ENCODE measurements around the gene DDX56.
"Not testable (repeated sequence)": the region's sequence is repeated elsewhere in the genome, so short reads cannot be mapped to it uniquely, and the experiment has no call there.

Gene DDX56

DNA sequence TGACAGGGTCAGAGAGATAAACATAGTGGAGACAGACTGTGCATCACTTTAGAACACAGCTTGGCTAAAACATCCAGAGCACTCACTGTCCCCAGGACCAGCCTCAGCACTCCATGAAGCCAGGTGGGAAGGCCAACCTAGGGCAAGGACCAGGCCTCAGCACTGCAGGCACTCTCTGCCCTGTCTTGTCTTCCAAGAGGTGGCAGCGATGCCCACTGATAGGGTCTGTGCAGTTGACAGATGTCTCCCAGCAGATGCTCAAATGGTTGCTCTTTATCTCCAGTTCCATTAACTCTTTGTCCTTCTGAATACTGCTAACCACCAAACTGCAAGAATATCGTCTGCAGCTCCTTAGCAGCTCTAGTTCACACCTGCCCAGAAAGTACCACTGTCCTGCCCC, 9.1 kb downstream of the DDX56 start:
- Histone ChIP-seq H3K27me3 (ENCODE audit: control insufficient read depth in 2 of 2, insufficient read depth in 2 of 2, low read length in 2 of 2) (no peaks in the 10 kb centered on the region), H3K27ac (ENCODE audit: low read depth in 2 of 2, low read length in 2 of 2) (no peak overlapping the region), H3K4me1 (ENCODE audit: control insufficient read depth in 2 of 2, insufficient read depth in 2 of 2, low read length in 2 of 2) (peaks cover 0 to 8% of the 10 kb centered on the region in 2 donors), H3K9ac (ENCODE audit: low read depth in 1 of 2, low read length in 2 of 2) (no peak overlapping the region), H3K9me3 (ENCODE audit: control insufficient read depth in 2 of 2, low read length in 2 of 2) (no peaks in the 10 kb centered on the region), H3K4me3 (ENCODE audit: low read length in 2 of 2) (no peak overlapping the region), H3K36me3 (ENCODE audit: control insufficient read depth in 2 of 2, insufficient read depth in 2 of 2, low read length in 2 of 2) (peaks cover 42 to 51% of the 10 kb centered on the region in 2 donors)

DNA sequence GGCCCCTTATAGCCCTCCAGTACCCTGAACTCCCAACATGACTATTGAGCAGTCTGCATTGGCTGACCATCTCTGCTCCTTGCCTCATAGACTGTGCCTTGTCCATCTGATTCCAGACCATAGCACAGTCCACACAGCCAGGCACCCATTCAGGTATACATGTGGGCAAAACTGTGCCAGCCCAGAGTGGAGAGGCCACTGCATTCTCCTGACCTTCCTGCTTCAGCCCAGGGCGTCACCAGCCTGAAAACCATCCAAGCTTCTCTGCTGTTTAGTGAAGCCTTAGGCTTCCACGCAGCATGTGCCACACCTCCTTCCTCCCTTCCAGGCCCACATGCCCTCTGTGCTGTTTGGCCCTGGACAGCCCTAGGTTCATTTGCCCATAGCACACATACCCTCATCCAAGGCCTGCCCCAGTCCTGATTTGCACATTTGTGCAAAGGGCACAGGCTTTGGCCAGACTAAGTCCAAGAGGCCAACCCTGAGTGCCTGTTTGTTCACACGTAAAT, 10.5 kb downstream of the DDX56 start:
- H3K27me3 ChIP-seq (ENCODE audit: control insufficient read depth in 2 of 2, insufficient read depth in 2 of 2, low read length in 2 of 2), result no peaks in the 10 kb centered on the region
- no peaks in the 10 kb centered on the region for H3K9me3 ChIP-seq (ENCODE audit: control insufficient read depth in 2 of 2, low read length in 2 of 2)
- peaks cover 0 to 8% of the 10 kb centered on the region in 2 donors for H3K4me1 ChIP-seq (ENCODE audit: control insufficient read depth in 2 of 2, insufficient read depth in 2 of 2, low read length in 2 of 2)
- H3K27ac ChIP-seq (ENCODE audit: low read depth in 2 of 2, low read length in 2 of 2), result no peak overlapping the region
- peaks cover 28 to 38% of the 10 kb centered on the region in 2 donors for H3K36me3 ChIP-seq (ENCODE audit: control insufficient read depth in 2 of 2, insufficient read depth in 2 of 2, low read length in 2 of 2)
- H3K4me3 ChIP-seq (ENCODE audit: low read length in 2 of 2), result no peak overlapping the region
- no peak overlapping the region for H3K9ac ChIP-seq (ENCODE audit: low read depth in 1 of 2, low read length in 2 of 2)

DNA sequence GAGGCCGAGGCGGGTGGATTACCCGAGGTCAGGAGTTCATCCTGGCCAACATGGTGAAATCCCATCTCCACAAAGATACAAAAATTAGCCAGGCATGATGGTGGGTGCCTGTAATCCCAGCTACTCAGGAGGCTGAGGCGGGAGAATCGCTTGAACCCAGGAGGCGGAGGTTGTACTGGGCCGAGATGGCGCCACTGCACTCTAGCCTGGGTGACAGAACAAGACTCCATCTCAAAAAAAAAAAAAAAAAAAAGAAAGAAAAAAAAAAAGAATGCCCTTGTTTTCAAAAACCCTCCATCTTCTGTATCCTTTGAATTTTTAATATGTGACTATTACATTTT, 11.1 kb downstream of the DDX56 start:
- peaks cover 22 to 31% of the 10 kb centered on the region in 2 donors for H3K36me3 ChIP-seq (ENCODE audit: control insufficient read depth in 2 of 2, insufficient read depth in 2 of 2, low read length in 2 of 2)
- not testable (repeated sequence) for H3K27me3 ChIP-seq (ENCODE audit: control insufficient read depth in 2 of 2, insufficient read depth in 2 of 2, low read length in 2 of 2); H3K27ac ChIP-seq (ENCODE audit: low read depth in 2 of 2, low read length in 2 of 2); H3K4me3 ChIP-seq (ENCODE audit: low read length in 2 of 2); H3K9ac ChIP-seq (ENCODE audit: low read depth in 1 of 2, low read length in 2 of 2); H3K9me3 ChIP-seq (ENCODE audit: control insufficient read depth in 2 of 2, low read length in 2 of 2); H3K4me1 ChIP-seq (ENCODE audit: control insufficient read depth in 2 of 2, insufficient read depth in 2 of 2, low read length in 2 of 2)

GRCh38 chr7:44561962-44562621, 11.6 kb downstream of the DDX56 start:
- Histone ChIP-seq H3K27me3 (ENCODE audit: control insufficient read depth in 2 of 2, insufficient read depth in 2 of 2, low read length in 2 of 2) (no peaks in the 10 kb centered on the region), H3K27ac (ENCODE audit: low read depth in 2 of 2, low read length in 2 of 2) (no peak overlapping the region), H3K36me3 (ENCODE audit: control insufficient read depth in 2 of 2, insufficient read depth in 2 of 2, low read length in 2 of 2) (peaks cover 18 to 26% of the 10 kb centered on the region in 2 donors), H3K9me3 (ENCODE audit: control insufficient read depth in 2 of 2, low read length in 2 of 2) (no peaks in the 10 kb centered on the region), H3K9ac (ENCODE audit: low read depth in 1 of 2, low read length in 2 of 2) (no peak overlapping the region), H3K4me3 (ENCODE audit: low read length in 2 of 2) (no peak overlapping the region), H3K4me1 (ENCODE audit: control insufficient read depth in 2 of 2, insufficient read depth in 2 of 2, low read length in 2 of 2) (peaks cover 0 to 8% of the 10 kb centered on the region in 2 donors)

DNA sequence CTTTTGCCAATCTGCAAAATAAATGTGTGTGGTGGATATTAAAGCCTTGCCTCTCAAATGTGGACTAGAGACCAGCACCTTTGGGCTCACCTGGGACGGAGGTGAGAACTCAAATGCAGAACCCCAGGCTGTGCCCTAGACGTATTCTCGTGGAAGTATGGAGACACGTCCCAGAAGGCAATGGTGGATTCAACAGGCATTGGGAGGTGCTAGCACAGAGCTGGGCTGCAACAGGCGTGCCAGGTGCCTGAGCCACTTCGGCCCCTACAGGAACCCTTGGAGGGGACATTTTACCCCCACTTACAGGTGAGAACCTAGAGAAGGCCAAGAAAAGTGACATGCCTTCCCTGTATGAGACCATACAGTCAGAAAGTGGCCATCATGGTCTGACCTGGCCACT, 12.2 kb downstream of the DDX56 start:
- no peak overlapping the region for H3K27ac ChIP-seq (ENCODE audit: low read depth in 2 of 2, low read length in 2 of 2)

GRCh38 chr7:44559485-44559884, 14.2 kb downstream of the DDX56 start:
- peaks cover 0 to 8% of the 10 kb centered on the region in 2 donors for H3K4me1 ChIP-seq (ENCODE audit: control insufficient read depth in 2 of 2, insufficient read depth in 2 of 2, low read length in 2 of 2)
- H3K27ac ChIP-seq (ENCODE audit: low read depth in 2 of 2, low read length in 2 of 2), result no peak overlapping the region
- no peak overlapping the region for H3K9ac ChIP-seq (ENCODE audit: low read depth in 1 of 2, low read length in 2 of 2)
- H3K9me3 ChIP-seq (ENCODE audit: control insufficient read depth in 2 of 2, low read length in 2 of 2), result no peaks in the 10 kb centered on the region
- peaks cover 2 to 4% of the 10 kb centered on the region in 2 donors for H3K36me3 ChIP-seq (ENCODE audit: control insufficient read depth in 2 of 2, insufficient read depth in 2 of 2, low read length in 2 of 2)
- no peak overlapping the region for H3K4me3 ChIP-seq (ENCODE audit: low read length in 2 of 2)
- H3K27me3 ChIP-seq (ENCODE audit: control insufficient read depth in 2 of 2, insufficient read depth in 2 of 2, low read length in 2 of 2), result no peaks in the 10 kb centered on the region

More for the DNA sequence above, 12.2 kb downstream of the DDX56 start:
- Histone ChIP-seq H3K36me3 (ENCODE audit: control insufficient read depth in 2 of 2, insufficient read depth in 2 of 2, low read length in 2 of 2) (peaks cover 12 to 21% of the 10 kb centered on the region in 2 donors), H3K27me3 (ENCODE audit: control insufficient read depth in 2 of 2, insufficient read depth in 2 of 2, low read length in 2 of 2) (no peaks in the 10 kb centered on the region), H3K9me3 (ENCODE audit: control insufficient read depth in 2 of 2, low read length in 2 of 2) (no peaks in the 10 kb centered on the region), H3K9ac (ENCODE audit: low read depth in 1 of 2, low read length in 2 of 2) (no peak overlapping the region), H3K4me3 (ENCODE audit: low read length in 2 of 2) (no peak overlapping the region), H3K4me1 (ENCODE audit: control insufficient read depth in 2 of 2, insufficient read depth in 2 of 2, low read length in 2 of 2) (peaks cover 0 to 8% of the 10 kb centered on the region in 2 donors)

GRCh38 chr7:44557485-44557884, 16.2 kb downstream of the DDX56 start:
- Histone ChIP-seq H3K27ac (ENCODE audit: low read depth in 2 of 2, low read length in 2 of 2) (no peak overlapping the region), H3K36me3 (ENCODE audit: control insufficient read depth in 2 of 2, insufficient read depth in 2 of 2, low read length in 2 of 2) (no peaks in the 10 kb centered on the region), H3K27me3 (ENCODE audit: control insufficient read depth in 2 of 2, insufficient read depth in 2 of 2, low read length in 2 of 2) (no peaks in the 10 kb centered on the region), H3K4me3 (ENCODE audit: low read length in 2 of 2) (no peak overlapping the region), H3K9me3 (ENCODE audit: control insufficient read depth in 2 of 2, low read length in 2 of 2) (no peaks in the 10 kb centered on the region), H3K9ac (ENCODE audit: low read depth in 1 of 2, low read length in 2 of 2) (no peak overlapping the region), H3K4me1 (ENCODE audit: control insufficient read depth in 2 of 2, insufficient read depth in 2 of 2, low read length in 2 of 2) (peaks cover 0 to 8% of the 10 kb centered on the region in 2 donors)

GRCh38 chr7:44555350-44555749, 18.4 kb downstream of the DDX56 start:
- H3K27ac ChIP-seq (ENCODE audit: low read depth in 2 of 2, low read length in 2 of 2), result no peak overlapping the region

GRCh38 chr7:44552473-44553005, 21.2 kb downstream of the DDX56 start:
- H3K4me3 ChIP-seq (ENCODE audit: low read length in 2 of 2); H3K9ac ChIP-seq (ENCODE audit: low read depth in 1 of 2, low read length in 2 of 2); H3K36me3 ChIP-seq (ENCODE audit: control insufficient read depth in 2 of 2, insufficient read depth in 2 of 2, low read length in 2 of 2); H3K27me3 ChIP-seq (ENCODE audit: control insufficient read depth in 2 of 2, insufficient read depth in 2 of 2, low read length in 2 of 2); H3K9me3 ChIP-seq (ENCODE audit: control insufficient read depth in 2 of 2, low read length in 2 of 2); H3K4me1 ChIP-seq (ENCODE audit: control insufficient read depth in 2 of 2, insufficient read depth in 2 of 2, low read length in 2 of 2); H3K27ac ChIP-seq (ENCODE audit: low read depth in 2 of 2, low read length in 2 of 2): not testable (repeated sequence)

More at GRCh38 chr7:44555350-44555749, 18.4 kb downstream of the DDX56 start:
- Histone ChIP-seq H3K9me3 (ENCODE audit: control insufficient read depth in 2 of 2, low read length in 2 of 2) (no peaks in the 10 kb centered on the region), H3K36me3 (ENCODE audit: control insufficient read depth in 2 of 2, insufficient read depth in 2 of 2, low read length in 2 of 2) (no peaks in the 10 kb centered on the region), H3K27me3 (ENCODE audit: control insufficient read depth in 2 of 2, insufficient read depth in 2 of 2, low read length in 2 of 2) (no peaks in the 10 kb centered on the region), H3K9ac (ENCODE audit: low read depth in 1 of 2, low read length in 2 of 2) (no peak overlapping the region), H3K4me3 (ENCODE audit: low read length in 2 of 2) (no peak overlapping the region), H3K4me1 (ENCODE audit: control insufficient read depth in 2 of 2, insufficient read depth in 2 of 2, low read length in 2 of 2) (no peaks in the 10 kb centered on the region)

DNA sequence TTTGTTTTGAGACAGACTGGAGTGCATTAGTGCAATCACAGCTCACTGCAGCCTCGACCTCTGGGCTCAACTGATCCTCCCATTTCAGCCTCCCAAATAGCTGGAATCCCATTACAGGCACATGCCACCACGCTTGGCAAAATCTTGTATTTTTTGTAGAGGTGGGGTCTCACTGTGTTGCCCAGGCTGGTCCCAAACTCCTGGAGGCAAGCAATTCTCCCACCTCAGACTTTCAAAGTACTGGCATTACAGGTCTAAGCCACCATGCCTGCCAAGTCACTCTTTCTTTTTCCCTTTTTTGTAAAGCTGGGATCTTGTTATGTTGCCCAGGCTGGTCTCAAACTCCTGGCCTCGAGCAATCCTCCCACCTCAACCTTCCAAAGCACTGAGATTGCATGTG, 24.3 kb downstream of the DDX56 start:
- Histone ChIP-seq H3K4me1 (ENCODE audit: control insufficient read depth in 2 of 2, insufficient read depth in 2 of 2, low read length in 2 of 2) (no peaks in the 10 kb centered on the region), H3K27me3 (ENCODE audit: control insufficient read depth in 2 of 2, insufficient read depth in 2 of 2, low read length in 2 of 2) (no peaks in the 10 kb centered on the region), H3K9me3 (ENCODE audit: control insufficient read depth in 2 of 2, low read length in 2 of 2) (no peaks in the 10 kb centered on the region), H3K36me3 (ENCODE audit: control insufficient read depth in 2 of 2, insufficient read depth in 2 of 2, low read length in 2 of 2) (no peaks in the 10 kb centered on the region), H3K4me3 (ENCODE audit: low read length in 2 of 2) (no peak overlapping the region), H3K27ac (ENCODE audit: low read depth in 2 of 2, low read length in 2 of 2) (no peak overlapping the region), H3K9ac (ENCODE audit: low read depth in 1 of 2, low read length in 2 of 2) (no peak overlapping the region)
